Measurements from ENCODE around the gene STRADB.
"Not testable (repeated sequence)": the region's sequence is repeated elsewhere in the genome, so short reads cannot be mapped to it uniquely, and the experiment has no call there.

The STRADB gene

GRCh38 chr2:201460532-201460931 lies 9.0 kb downstream of the STRADB start:
- no peak overlapping the region for H3K4me3 ChIP-seq (ENCODE audit: low read depth, low read length)
- DNase-seq (ENCODE audit: low read depth): no peak

GRCh38 chr2:201464547-201464946 lies 13.0 kb downstream of the STRADB start:
- DNase-seq (ENCODE audit: low read depth): no peak
- no peak overlapping the region for H3K4me3 ChIP-seq (ENCODE audit: low read depth, low read length)

GRCh38 chr2:201465524-201465971 lies 14.0 kb downstream of the STRADB start:
- no peak for DNase-seq (ENCODE audit: low read depth)

GRCh38 chr2:201466050-201466675 lies 14.6 kb downstream of the STRADB start:
- no peak overlapping the region for H3K4me3 ChIP-seq (ENCODE audit: low read depth, low read length)
- DNase-seq (ENCODE audit: low read depth): peak; percentile 68

More at GRCh38 chr2:201465524-201465971, 14.0 kb downstream of the STRADB start:
- H3K4me3 ChIP-seq (ENCODE audit: low read depth, low read length): no peak overlapping the region

- no peak for DNase-seq (ENCODE audit: low read depth)
- H3K4me3 ChIP-seq (ENCODE audit: low read depth, low read length): no peak overlapping the region
Measured at GRCh38 chr2:201467666-201468065, 16.1 kb downstream of the STRADB start.

- no peak for DNase-seq (ENCODE audit: low read depth)
Measured at GRCh38 chr2:201470821-201471731, 19.5 kb downstream of the STRADB start.

GRCh38 chr2:201471732-201472393 lies 20.3 kb downstream of the STRADB start:
- no peak overlapping the region for H3K4me3 ChIP-seq (ENCODE audit: low read depth, low read length)
- DNase-seq (ENCODE audit: low read depth): peak; percentile 33

More at GRCh38 chr2:201470821-201471731, 19.5 kb downstream of the STRADB start:
- no peak overlapping the region for H3K4me3 ChIP-seq (ENCODE audit: low read depth, low read length)

- no peak for DNase-seq (ENCODE audit: low read depth)
- H3K4me3 ChIP-seq (ENCODE audit: low read depth, low read length): no peak overlapping the region
Measured at GRCh38 chr2:201472411-201472810, 20.9 kb downstream of the STRADB start.

- DNase-seq (ENCODE audit: low read depth): no peak
- no peak overlapping the region for H3K4me3 ChIP-seq (ENCODE audit: low read depth, low read length)
Measured at GRCh38 chr2:201482543-201482942, 31.0 kb downstream of the STRADB start.

- no peak for DNase-seq (ENCODE audit: low read depth)
- no peak overlapping the region for H3K4me3 ChIP-seq (ENCODE audit: low read depth, low read length)
Measured at GRCh38 chr2:201483342-201483741, 31.8 kb downstream of the STRADB start.

GRCh38 chr2:201483758-201484157 lies 32.2 kb downstream of the STRADB start:
- H3K4me3 ChIP-seq (ENCODE audit: low read depth, low read length); DNase-seq (ENCODE audit: low read depth): not testable (repeated sequence)

- no peak for DNase-seq (ENCODE audit: low read depth)
- no peak overlapping the region for H3K4me3 ChIP-seq (ENCODE audit: low read depth, low read length)
Measured at GRCh38 chr2:201484805-201485204, 33.3 kb downstream of the STRADB start.

GRCh38 chr2:201490291-201490690 lies 38.8 kb downstream of the STRADB start:
- no peak for DNase-seq (ENCODE audit: low read depth)
- no peak overlapping the region for H3K4me3 ChIP-seq (ENCODE audit: low read depth, low read length)

GRCh38 chr2:201496785-201497184 lies 45.2 kb downstream of the STRADB start:
- no peak for DNase-seq (ENCODE audit: low read depth)
- no peak overlapping the region for H3K4me3 ChIP-seq (ENCODE audit: low read depth, low read length)

- DNase-seq (ENCODE audit: low read depth): peak; percentile 19
- H3K4me3 ChIP-seq (ENCODE audit: low read depth, low read length): no peak overlapping the region
Measured at GRCh38 chr2:201500534-201500933, 49.0 kb downstream of the STRADB start.

GRCh38 chr2:201502713-201503112 lies 51.2 kb downstream of the STRADB start:
- no peak for DNase-seq (ENCODE audit: low read depth)
- no peak overlapping the region for H3K4me3 ChIP-seq (ENCODE audit: low read depth, low read length)

- H3K4me3 ChIP-seq (ENCODE audit: low read depth, low read length): no peak overlapping the region
- DNase-seq (ENCODE audit: low read depth): no peak
Measured at GRCh38 chr2:201507725-201508124, 56.2 kb downstream of the STRADB start.

GRCh38 chr2:201513271-201513670 lies 61.7 kb downstream of the STRADB start:
- H3K4me3 ChIP-seq (ENCODE audit: low read depth, low read length): no peak overlapping the region
- DNase-seq (ENCODE audit: low read depth): no peak

GRCh38 chr2:201515573-201516246 lies 64.2 kb downstream of the STRADB start:
- no peak overlapping the region for H3K4me3 ChIP-seq (ENCODE audit: low read depth, low read length)
- DNase-seq (ENCODE audit: low read depth): no peak

- no peak overlapping the region for H3K4me3 ChIP-seq (ENCODE audit: low read depth, low read length)
- no peak for DNase-seq (ENCODE audit: low read depth)
Measured at GRCh38 chr2:201517094-201517493, 65.6 kb downstream of the STRADB start.

All from skeletal muscle cell (primary cell).